HEK293T (cell line): ENCODE data around the gene SLC66A1.

Experiments used
- CTCF ChIA-PET: fragments of 350-600 bp; formaldehyde crosslinking; extraction: SDS; loops from one replicate; lab custom pipeline; 2021; ENCODE audit warnings: antibody characterized with exemption, inconsistent platforms; lab: Yijun Ruan, JAX
- POLR2A ChIA-PET: fragments of 350-600 bp; formaldehyde crosslinking; extraction: SDS; loops from one replicate; lab custom pipeline; 2020; ENCODE audit warnings: antibody characterized with exemption, inconsistent platforms; lab: Yijun Ruan, JAX
- DNase-seq: peaks from one replicate; pipeline ENCODE4 v3.0.0; 2012; ENCODE audit warnings: mixed read lengths; ENCODE audit errors: extremely low spot score
- ARNT ChIP-seq: fragments of 450-650 bp; IDR thresholded peaks from 2 replicates; pipeline ENCODE4 v1.6.1; 2017; ENCODE audit warnings: mild to moderate bottlenecking
- BHLHE40 ChIP-seq: fragments of 450-650 bp; IDR thresholded peaks from 2 replicates; pipeline ENCODE4 v1.6.1; 2016; ENCODE audit warnings: mild to moderate bottlenecking, moderate library complexity, borderline replicate concordance
- CTBP1 ChIP-seq: fragments of 450-650 bp; IDR thresholded peaks from 2 replicates; pipeline ENCODE4 v1.6.1; 2016; ENCODE audit warnings: borderline replicate concordance
- ELF4 ChIP-seq: fragments of 450-650 bp; IDR thresholded peaks from 2 replicates; pipeline ENCODE4 v1.6.1; 2017; ENCODE audit warnings: antibody characterized with exemption
- FOXA1 ChIP-seq: fragments of 450-650 bp; IDR thresholded peaks from 2 replicates; pipeline ENCODE4 v1.6.1; 2016; ENCODE audit warnings: mild to moderate bottlenecking
- FOXK2 ChIP-seq: fragments of 450-650 bp; IDR thresholded peaks from 2 replicates; pipeline ENCODE4 v1.6.1; 2016; ENCODE audit warnings: mild to moderate bottlenecking
- FOXM1 ChIP-seq: fragments of 450-650 bp; IDR thresholded peaks from 2 replicates; pipeline ENCODE4 v1.6.1; 2017; ENCODE audit warnings: mild to moderate bottlenecking, borderline replicate concordance
- HDGF ChIP-seq: fragments of 450-650 bp; IDR thresholded peaks from 2 replicates; pipeline ENCODE4 v1.6.1; 2017; ENCODE audit warnings: antibody characterized with exemption, borderline replicate concordance
- LEF1 ChIP-seq: fragments of 450-650 bp; IDR thresholded peaks from 2 replicates; pipeline ENCODE4 v1.6.1; 2017; ENCODE audit warnings: mild to moderate bottlenecking, borderline replicate concordance
- NFRKB ChIP-seq: fragments of 450-650 bp; IDR thresholded peaks from 2 replicates; pipeline ENCODE4 v1.6.1; 2016; ENCODE audit warnings: mild to moderate bottlenecking, moderate library complexity
- PKNOX1 ChIP-seq: fragments of 450-650 bp; IDR thresholded peaks from 2 replicates; pipeline ENCODE4 v1.6.1; 2016
- SP1 ChIP-seq: fragments of 450-650 bp; IDR thresholded peaks from 2 replicates; pipeline ENCODE4 v1.6.1; 2017
- SUZ12 ChIP-seq: fragments of 450-650 bp; IDR thresholded peaks from 2 replicates; pipeline ENCODE4 v1.6.1; 2016; ENCODE audit warnings: mild to moderate bottlenecking
- TARDBP ChIP-seq: fragments of 450-650 bp; IDR thresholded peaks from 2 replicates; pipeline ENCODE4 v1.6.1; 2016
- ZNF384 ChIP-seq: fragments of 450-650 bp; IDR thresholded peaks from 2 replicates; pipeline ENCODE4 v1.6.1; 2016

SLC66A1 gene

GRCh38 chr1:19370453-19371170 is 58.5 kb downstream of the SLC66A1 start:
- TF ChIP-seq TARDBP (no peak), ARNT (no peak), ZNF384 (no peak), FOXK2 (no peak), FOXA1 (no peak), CTBP1 (no peak), PKNOX1 (no peak), ELF4 (no peak)
- ChIA-PET POLR2A (no interaction called here), CTCF (no interaction called here)

GRCh38 chr1:19371226-19372135 is 59.4 kb downstream of the SLC66A1 start:
- POLR2A ChIA-PET = no interaction called here
- DNase-seq = no peak
- no peak for TF ChIP-seq FOXA1
- CTCF ChIA-PET = no interaction called here

More at GRCh38 chr1:19370453-19371170, 58.5 kb downstream of the SLC66A1 start:
- no peak for DNase-seq

- CTCF ChIA-PET = no interaction called here
- TF ChIP-seq FOXA1 (no peak), CTBP1 (no peak)
- DNase-seq = no peak
- POLR2A ChIA-PET = no interaction called here
These were observed 60.0 kb downstream of the SLC66A1 start for GRCh38 chr1:19372136-19372514.

GRCh38 chr1:19372602-19373001 is 60.5 kb downstream of the SLC66A1 start:
- DNase-seq = no peak
- ChIA-PET CTCF (interaction anchor here (0.7 kb wide), 1 partner anchor 861 kb away, joined by 3 read pairs; no protein-coding TSS in a partner anchor), POLR2A (no interaction called here)
- TF ChIP-seq ZNF384 (no peak), FOXK2 (no peak), BHLHE40 (no peak), CTBP1 (no peak), PKNOX1 (no peak)

GRCh38 chr1:19373211-19374082 is 61.3 kb downstream of the SLC66A1 start:
- ChIA-PET POLR2A (no interaction called here), CTCF (interaction anchor here (0.7 to 1.9 kb wide), 2 partner anchors 24 to 860 kb away, joined by 3 to 5 read pairs; no protein-coding TSS in a partner anchor)
- no peak for TF ChIP-seq ELF4
- TF ChIP-seq FOXA1 = no peak
- no peak for TF ChIP-seq ARNT
- no peak for TF ChIP-seq FOXM1
- DNase-seq = no peak

GRCh38 chr1:19374083-19374801 is 62.1 kb downstream of the SLC66A1 start:
- no peak for DNase-seq
- POLR2A ChIA-PET = no interaction called here
- CTCF ChIA-PET = interaction anchor here (0.7 to 1.9 kb wide), 3 partner anchors 25 to 280 kb away, joined by 3 to 5 read pairs (median 3); no protein-coding TSS in a partner anchor
- TF ChIP-seq FOXM1 = no peak
- TF ChIP-seq CTBP1 = no peak
- TF ChIP-seq ELF4 = no peak
- TF ChIP-seq LEF1 = no peak
- TF ChIP-seq TARDBP = no peak
- no peak for TF ChIP-seq SP1
- no peak for TF ChIP-seq ZNF384
- TF ChIP-seq FOXA1 = no peak
- no peak for TF ChIP-seq NFRKB
- TF ChIP-seq ARNT = no peak
- no peak for TF ChIP-seq PKNOX1
- no peak for TF ChIP-seq HDGF
- TF ChIP-seq SUZ12 = no peak
- no peak for TF ChIP-seq FOXK2
